NB4 (cell line): ENCODE measurements around the gene BTBD16.
A peak's percentile ranks its signal among the peaks of the same experiment; 100 is the strongest.

Source experiments
- DNase-seq: peaks from one replicate; pipeline ENCODE4 v3.0.0; 2010; ENCODE audit warnings: low read depth
- H3K4me3 ChIP-seq: one replicate; pipeline ENCODE4 v1.5.1; 2011; ENCODE audit warnings: mild to moderate bottlenecking, low read depth, low read length, moderate library complexity
- MYC ChIP-seq: IDR thresholded peaks from 2 replicates; pipeline ENCODE4 v1.6.1; 2011; ENCODE audit warnings: low read depth, low read length
- POLR2A ChIP-seq: IDR thresholded peaks from 2 replicates; pipeline ENCODE4 v1.6.1; 2011; ENCODE audit warnings: mild to moderate bottlenecking; ENCODE audit not compliant: insufficient read length; ENCODE audit errors: extremely low read depth
- TF ChIP-seq, protein P1 (sequence below): IDR thresholded peaks from 2 replicates; pipeline ENCODE4 v1.6.1; 2011; ENCODE audit warnings: low read depth, low read length
- TF ChIP-seq, protein P2 (sequence below): IDR thresholded peaks from one replicate; pipeline ENCODE4 v1.5.1; 2012; ENCODE audit warnings: low read depth, low read length

BTBD16 gene

DNA sequence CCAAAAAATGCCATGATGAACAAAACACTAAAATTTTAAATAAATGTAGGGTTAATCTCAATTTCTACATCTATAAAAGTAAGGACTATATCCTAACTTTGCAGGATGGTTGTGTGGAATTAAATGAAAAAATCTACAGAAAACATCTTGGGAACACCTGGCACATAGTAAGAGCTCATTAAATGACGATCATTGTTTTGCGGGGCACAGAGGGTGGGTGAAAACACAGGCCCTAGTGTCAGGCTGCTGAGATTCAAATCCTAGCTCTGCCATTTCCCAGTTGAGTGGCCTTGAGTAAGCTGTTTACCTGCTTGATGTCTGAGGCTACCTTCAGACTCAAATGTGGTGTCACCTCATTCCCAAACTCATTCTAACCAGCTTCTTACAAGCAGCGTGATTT lies 35.6 kb downstream of the BTBD16 start:
- DNase-seq, result no peak
- H3K4me3 ChIP-seq, result no peak overlapping the region
- TF ChIP-seq, protein P1, sequence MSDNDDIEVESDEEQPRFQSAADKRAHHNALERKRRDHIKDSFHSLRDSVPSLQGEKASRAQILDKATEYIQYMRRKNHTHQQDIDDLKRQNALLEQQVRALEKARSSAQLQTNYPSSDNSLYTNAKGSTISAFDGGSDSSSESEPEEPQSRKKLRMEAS, result no peak
- no peak for TF ChIP-seq POLR2A
- no peak for TF ChIP-seq MYC
- TF ChIP-seq, protein P2, sequence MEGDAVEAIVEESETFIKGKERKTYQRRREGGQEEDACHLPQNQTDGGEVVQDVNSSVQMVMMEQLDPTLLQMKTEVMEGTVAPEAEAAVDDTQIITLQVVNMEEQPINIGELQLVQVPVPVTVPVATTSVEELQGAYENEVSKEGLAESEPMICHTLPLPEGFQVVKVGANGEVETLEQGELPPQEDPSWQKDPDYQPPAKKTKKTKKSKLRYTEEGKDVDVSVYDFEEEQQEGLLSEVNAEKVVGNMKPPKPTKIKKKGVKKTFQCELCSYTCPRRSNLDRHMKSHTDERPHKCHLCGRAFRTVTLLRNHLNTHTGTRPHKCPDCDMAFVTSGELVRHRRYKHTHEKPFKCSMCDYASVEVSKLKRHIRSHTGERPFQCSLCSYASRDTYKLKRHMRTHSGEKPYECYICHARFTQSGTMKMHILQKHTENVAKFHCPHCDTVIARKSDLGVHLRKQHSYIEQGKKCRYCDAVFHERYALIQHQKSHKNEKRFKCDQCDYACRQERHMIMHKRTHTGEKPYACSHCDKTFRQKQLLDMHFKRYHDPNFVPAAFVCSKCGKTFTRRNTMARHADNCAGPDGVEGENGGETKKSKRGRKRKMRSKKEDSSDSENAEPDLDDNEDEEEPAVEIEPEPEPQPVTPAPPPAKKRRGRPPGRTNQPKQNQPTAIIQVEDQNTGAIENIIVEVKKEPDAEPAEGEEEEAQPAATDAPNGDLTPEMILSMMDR, result no peak

DNA sequence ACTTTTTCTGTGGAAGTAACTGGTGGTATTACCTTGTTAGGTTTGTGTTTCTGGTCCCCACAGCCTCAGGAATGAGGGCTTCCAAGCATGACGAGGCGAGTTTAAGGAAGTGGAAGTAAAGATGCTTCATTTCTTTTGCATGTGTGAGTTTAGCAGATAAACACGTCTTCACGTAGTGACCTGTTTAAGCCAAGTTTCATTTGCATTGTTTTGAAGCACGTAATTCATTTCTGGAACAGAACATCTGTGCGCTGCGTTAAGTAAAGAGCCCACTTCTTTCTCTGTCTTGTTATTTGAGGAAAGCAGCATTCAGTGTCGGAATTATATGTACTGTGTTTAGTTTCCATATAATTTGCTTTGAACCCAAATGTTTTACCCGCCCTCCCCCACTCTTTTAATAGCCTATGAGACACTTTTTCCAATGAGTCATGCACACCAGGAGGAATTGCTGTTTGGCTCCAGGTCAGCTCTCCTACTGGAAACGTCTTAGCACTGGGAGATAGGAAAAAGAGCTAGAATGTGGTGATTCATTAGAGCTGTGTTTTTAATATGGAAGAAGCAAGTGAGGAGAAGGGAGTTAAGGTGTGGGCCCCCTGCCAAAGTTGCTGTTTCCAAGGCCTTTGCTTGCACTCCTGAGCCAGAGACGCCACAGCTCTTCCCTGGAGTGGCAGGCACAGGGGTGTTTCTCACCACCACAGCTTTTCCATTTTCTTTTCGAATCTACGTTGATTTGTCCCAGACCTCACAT lies 36.7 kb downstream of the BTBD16 start:
- H3K4me3 ChIP-seq, result no peak overlapping the region
- TF ChIP-seq POLR2A (no peak), MYC (no peak)
- TF ChIP-seq, protein P1, result no peak
- TF ChIP-seq, protein P2, result no peak
- no peak for DNase-seq

DNA sequence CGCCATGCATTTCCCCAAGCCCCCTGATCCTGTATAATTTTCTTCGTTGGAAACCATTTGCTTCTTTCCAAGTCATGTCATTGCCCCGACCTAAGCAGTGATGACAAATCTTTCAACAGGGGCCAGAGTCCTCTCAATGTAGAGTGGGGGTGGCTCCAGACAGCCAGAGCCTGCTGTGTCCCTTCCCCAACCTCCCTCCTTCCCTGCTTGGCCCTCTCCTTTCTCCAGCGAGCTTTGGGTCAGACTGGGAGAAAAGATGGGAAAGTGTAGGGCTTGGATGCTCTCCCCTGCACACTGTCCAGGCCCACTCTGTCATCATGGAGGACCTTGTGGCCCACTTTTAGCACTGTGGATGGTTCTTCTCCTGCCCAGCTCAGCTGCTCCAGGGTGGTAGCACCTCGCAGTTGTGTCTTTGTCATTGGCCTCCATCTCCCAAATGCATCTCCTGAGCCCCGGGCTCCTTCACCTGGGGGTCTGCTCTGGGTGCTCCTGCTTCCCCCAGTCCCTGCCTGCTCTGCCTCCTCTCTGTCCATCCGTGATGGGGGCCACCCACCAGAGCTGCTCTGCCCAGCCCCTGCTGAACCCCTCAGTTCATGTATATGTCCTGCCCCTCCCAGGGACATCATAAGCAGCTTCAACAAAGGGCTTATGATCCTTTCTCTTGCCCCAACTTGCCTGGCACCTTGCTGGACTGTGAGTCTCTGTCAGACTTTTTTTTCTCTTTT lies 37.5 kb downstream of the BTBD16 start:
- DNase-seq, result no peak
- TF ChIP-seq, protein P2, result no peak
- TF ChIP-seq, protein P1, result no peak
- TF ChIP-seq POLR2A (no peak), MYC (no peak)
- no peak overlapping the region for H3K4me3 ChIP-seq

DNA sequence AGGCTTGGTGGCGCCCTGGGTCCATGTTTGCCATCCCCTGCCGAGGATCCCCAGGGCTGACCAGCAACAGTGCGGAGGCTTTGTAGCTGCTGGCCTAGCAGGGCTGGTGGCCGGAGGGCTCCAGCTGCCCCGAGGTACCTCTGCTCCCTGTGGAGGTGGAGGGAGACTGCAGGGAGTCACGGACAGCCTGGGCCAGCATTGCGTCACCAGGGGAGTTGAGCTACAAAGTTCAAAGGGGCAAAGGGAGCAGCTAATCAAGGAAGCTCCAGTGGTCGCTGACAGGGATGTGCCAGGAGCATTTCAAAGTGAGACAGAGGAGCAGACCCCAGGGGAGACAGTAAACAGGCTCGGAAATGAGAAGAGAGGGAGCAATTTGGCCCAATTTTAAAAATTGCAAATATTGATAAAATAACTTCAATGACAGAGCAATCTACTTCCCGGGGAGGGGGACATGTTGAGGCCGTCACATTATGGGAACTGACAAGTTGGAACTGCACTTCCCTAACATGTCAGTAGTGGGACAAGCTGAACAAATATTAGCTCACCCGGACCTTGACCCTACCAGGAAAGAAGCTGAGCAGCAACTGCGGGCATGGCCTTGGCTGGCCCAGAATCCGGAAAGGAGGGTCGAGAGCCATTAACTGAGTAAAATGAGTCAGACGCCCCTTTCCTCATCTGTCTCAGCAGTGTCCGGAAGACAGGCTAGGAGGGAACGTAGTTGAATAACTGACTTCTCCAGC lies 39.4 kb downstream of the BTBD16 start:
- peak; percentile 12 for DNase-seq
- no peak overlapping the region for H3K4me3 ChIP-seq
- TF ChIP-seq POLR2A (no peak), MYC (no peak)
- TF ChIP-seq, protein P2, result no peak
- TF ChIP-seq, protein P1, result no peak

DNA sequence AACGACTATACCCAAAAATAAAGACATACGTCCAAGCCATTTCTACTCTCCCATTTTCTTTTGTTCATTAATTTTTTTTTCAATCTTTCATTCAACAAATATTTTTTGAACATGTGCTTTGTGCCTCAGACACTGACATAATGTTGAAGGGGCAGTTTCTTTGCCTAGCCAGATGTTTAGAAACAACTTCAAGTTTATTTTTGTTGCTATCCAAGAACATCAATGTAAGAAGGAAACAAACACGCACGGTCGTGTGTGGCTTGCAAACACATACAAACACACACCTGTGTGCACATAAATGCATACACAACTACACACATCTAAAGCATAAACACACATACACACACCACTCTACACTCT lies 39.9 kb downstream of the BTBD16 start:
- TF ChIP-seq POLR2A, result no peak
- TF ChIP-seq, protein P2, result no peak
- no peak for TF ChIP-seq MYC
- TF ChIP-seq, protein P1, result no peak
- DNase-seq, result no peak
- H3K4me3 ChIP-seq, result no peak overlapping the region
